MM.1S (cell line): ENCODE data around the gene CBLL2.

ENCODE experiments used
- DNase-seq: peaks from one replicate; pipeline ENCODE4 v3.0.0-alpha.2; 2015
- H2AFZ ChIP-seq: fragments of 300-600 bp; sonication (generic); 2 replicates; pipeline ENCODE4 v1.6.0; 2016; ENCODE audit warnings: antibody characterized with exemption, low read length
- H3F3A ChIP-seq: fragments of 300-600 bp; sonication (generic); 2 replicates; pipeline ENCODE4 v1.6.1; 2016; ENCODE audit warnings: mild to moderate bottlenecking, antibody characterized with exemption, low read length, moderate library complexity, mixed read lengths; ENCODE audit not compliant: insufficient read depth
- H3K27ac ChIP-seq: fragments of 300-600 bp; sonication (generic); 2 replicates; pipeline ENCODE4 v1.5.1; 2016; ENCODE audit warnings: mild to moderate bottlenecking, low read length
- H3K27me3 ChIP-seq: fragments of 300-600 bp; sonication (generic); replicated peaks from 2 replicates; pipeline ENCODE4 v1.6.0; 2016; ENCODE audit warnings: low read length; ENCODE audit not compliant: insufficient read depth
- H3K36me3 ChIP-seq: fragments of 300-600 bp; sonication (generic); replicated peaks from 2 replicates; pipeline ENCODE4 v1.6.1; 2016; ENCODE audit warnings: mild to moderate bottlenecking, low read length, mixed read lengths; ENCODE audit not compliant: insufficient read depth
- H3K4me1 ChIP-seq: fragments of 300-600 bp; sonication (generic); 2 replicates; pipeline ENCODE4 v1.6.1; 2016; ENCODE audit warnings: low read length, mixed read lengths
- H3K4me2 ChIP-seq: fragments of 300-600 bp; sonication (generic); 2 replicates; pipeline ENCODE4 v1.6.0; 2016; ENCODE audit warnings: low read depth, low read length
- H3K4me3 ChIP-seq: fragments of 300-600 bp; sonication (generic); 2 replicates; pipeline ENCODE4 v1.5.1; 2016; ENCODE audit warnings: low read length, mixed read lengths
- H3K79me2 ChIP-seq: fragments of 300-600 bp; sonication (generic); 2 replicates; pipeline ENCODE4 v1.6.1; 2016; ENCODE audit warnings: mixed run types, low read length, mixed read lengths
- H3K9ac ChIP-seq: fragments of 300-600 bp; sonication (generic); 2 replicates; pipeline ENCODE4 v1.6.1; 2016; ENCODE audit warnings: low read length, mixed read lengths
- H3K9me2 ChIP-seq: fragments of 300-600 bp; sonication (generic); replicated peaks from 2 replicates; pipeline ENCODE4 v1.6.1; 2016; ENCODE audit warnings: mild to moderate bottlenecking, low read length, mixed read lengths; ENCODE audit not compliant: insufficient read depth
- H3K9me3 ChIP-seq: fragments of 300-600 bp; sonication (generic); replicated peaks from 2 replicates; pipeline ENCODE4 v1.6.1; 2016; ENCODE audit warnings: mild to moderate bottlenecking, low read length, mixed read lengths; ENCODE audit not compliant: insufficient read depth
- H4K20me1 ChIP-seq: fragments of 300-600 bp; sonication (generic); 2 replicates; pipeline ENCODE4 v1.6.1; 2016; ENCODE audit warnings: mild to moderate bottlenecking, low read length, moderate library complexity, mixed read lengths; ENCODE audit not compliant: insufficient read depth
- EZH2 ChIP-seq: fragments of 300-600 bp; sonication (generic); optimal IDR thresholded peaks from 2 replicates; pipeline ENCODE3; 2017; ENCODE audit warnings: low read depth, mild to moderate bottlenecking, antibody characterized with exemption, low read length, mixed read lengths
- EZH2phosphoT487 ChIP-seq: fragments of 300-600 bp; sonication (generic); IDR thresholded peaks from 2 replicates; pipeline ENCODE4 v1.6.1; 2018; ENCODE audit warnings: antibody characterized with exemption, low read length
- TF ChIP-seq, protein P1 (sequence below): fragments of 300-600 bp; sonication (generic); IDR thresholded peaks from 2 replicates; pipeline ENCODE4 v1.5.1; 2016; ENCODE audit warnings: antibody characterized with exemption, low read length, mixed read lengths

The CBLL2 gene

DNA sequence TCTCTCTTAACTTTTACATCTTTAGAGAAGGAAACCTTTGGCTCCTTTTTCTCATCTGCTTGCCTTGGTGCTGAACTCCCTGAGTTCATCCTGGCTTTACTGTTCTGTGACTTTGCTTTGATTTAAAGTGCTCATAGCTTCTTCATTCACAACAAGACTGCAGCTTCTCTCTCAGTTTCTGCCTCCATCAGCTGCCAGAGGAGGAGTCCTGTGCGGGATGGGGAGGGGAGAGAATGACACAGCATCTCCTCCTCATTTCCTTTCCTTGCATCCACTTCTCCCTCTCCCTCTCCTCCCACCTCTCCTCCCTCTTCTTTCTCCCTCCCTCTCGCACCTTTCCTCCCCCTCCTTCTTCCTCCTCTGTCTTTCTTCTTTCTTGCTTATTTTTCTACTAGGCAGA, 42.0 kb downstream of the CBLL2 start:
- H3K4me1 ChIP-seq, result no peaks in the 10 kb centered on the region
- H3K27ac ChIP-seq, result no peak overlapping the region
- no peak overlapping the region for H3K9ac ChIP-seq

DNA sequence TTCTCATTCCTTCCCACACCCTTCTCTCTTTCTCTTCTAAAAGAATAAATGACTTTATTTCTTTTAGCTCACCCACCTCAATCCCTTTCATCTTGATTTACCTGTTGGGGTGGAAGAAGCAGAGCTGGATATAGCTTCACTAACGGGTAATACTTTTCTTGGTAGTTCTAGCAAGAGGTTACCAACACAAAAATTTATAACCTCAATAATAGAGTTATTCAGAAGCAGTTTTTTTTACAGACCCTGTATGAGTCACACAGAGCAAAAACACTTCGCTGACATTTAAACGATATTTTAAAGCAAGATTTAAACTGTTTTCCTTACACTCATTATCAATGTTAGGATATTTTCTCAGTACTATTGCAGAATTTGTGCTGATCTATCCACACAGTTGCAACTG, 42.4 kb downstream of the CBLL2 start:
- no peak overlapping the region for H3K27ac ChIP-seq
- TF ChIP-seq EZH2phosphoT487 (no peak), EZH2 (no peak)
- TF ChIP-seq, protein P1, sequence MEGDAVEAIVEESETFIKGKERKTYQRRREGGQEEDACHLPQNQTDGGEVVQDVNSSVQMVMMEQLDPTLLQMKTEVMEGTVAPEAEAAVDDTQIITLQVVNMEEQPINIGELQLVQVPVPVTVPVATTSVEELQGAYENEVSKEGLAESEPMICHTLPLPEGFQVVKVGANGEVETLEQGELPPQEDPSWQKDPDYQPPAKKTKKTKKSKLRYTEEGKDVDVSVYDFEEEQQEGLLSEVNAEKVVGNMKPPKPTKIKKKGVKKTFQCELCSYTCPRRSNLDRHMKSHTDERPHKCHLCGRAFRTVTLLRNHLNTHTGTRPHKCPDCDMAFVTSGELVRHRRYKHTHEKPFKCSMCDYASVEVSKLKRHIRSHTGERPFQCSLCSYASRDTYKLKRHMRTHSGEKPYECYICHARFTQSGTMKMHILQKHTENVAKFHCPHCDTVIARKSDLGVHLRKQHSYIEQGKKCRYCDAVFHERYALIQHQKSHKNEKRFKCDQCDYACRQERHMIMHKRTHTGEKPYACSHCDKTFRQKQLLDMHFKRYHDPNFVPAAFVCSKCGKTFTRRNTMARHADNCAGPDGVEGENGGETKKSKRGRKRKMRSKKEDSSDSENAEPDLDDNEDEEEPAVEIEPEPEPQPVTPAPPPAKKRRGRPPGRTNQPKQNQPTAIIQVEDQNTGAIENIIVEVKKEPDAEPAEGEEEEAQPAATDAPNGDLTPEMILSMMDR, result no peak
- no peak for DNase-seq
- H3K27me3 ChIP-seq, result no peaks in the 10 kb centered on the region
- H3K79me2 ChIP-seq, result no peaks in the 10 kb centered on the region
- no peak overlapping the region for H3K9ac ChIP-seq
- H3K36me3 ChIP-seq, result no peaks in the 10 kb centered on the region
- no peaks in the 10 kb centered on the region for H4K20me1 ChIP-seq
- no peaks in the 10 kb centered on the region for H3K4me1 ChIP-seq
- no peak overlapping the region for H2AFZ ChIP-seq
- no peak overlapping the region for H3K4me3 ChIP-seq
- no peaks in the 10 kb centered on the region for H3F3A ChIP-seq
- H3K9me3 ChIP-seq, result no peaks in the 10 kb centered on the region
- no peak overlapping the region for H3K4me2 ChIP-seq
- no peaks in the 10 kb centered on the region for H3K9me2 ChIP-seq

More for the DNA sequence above, 42.0 kb downstream of the CBLL2 start:
- H3K9me3 ChIP-seq, result no peaks in the 10 kb centered on the region
- H3K4me3 ChIP-seq, result no peak overlapping the region
- H3K36me3 ChIP-seq, result no peaks in the 10 kb centered on the region
- TF ChIP-seq, protein P1, result no peak
- no peak for TF ChIP-seq EZH2
- no peak for TF ChIP-seq EZH2phosphoT487
- no peak for DNase-seq
- no peak overlapping the region for H3K4me2 ChIP-seq
- H3F3A ChIP-seq, result no peaks in the 10 kb centered on the region
- H3K9me2 ChIP-seq, result no peaks in the 10 kb centered on the region
- H3K27me3 ChIP-seq, result no peaks in the 10 kb centered on the region
- H3K79me2 ChIP-seq, result no peaks in the 10 kb centered on the region
- no peaks in the 10 kb centered on the region for H4K20me1 ChIP-seq
- H2AFZ ChIP-seq, result no peak overlapping the region

DNA sequence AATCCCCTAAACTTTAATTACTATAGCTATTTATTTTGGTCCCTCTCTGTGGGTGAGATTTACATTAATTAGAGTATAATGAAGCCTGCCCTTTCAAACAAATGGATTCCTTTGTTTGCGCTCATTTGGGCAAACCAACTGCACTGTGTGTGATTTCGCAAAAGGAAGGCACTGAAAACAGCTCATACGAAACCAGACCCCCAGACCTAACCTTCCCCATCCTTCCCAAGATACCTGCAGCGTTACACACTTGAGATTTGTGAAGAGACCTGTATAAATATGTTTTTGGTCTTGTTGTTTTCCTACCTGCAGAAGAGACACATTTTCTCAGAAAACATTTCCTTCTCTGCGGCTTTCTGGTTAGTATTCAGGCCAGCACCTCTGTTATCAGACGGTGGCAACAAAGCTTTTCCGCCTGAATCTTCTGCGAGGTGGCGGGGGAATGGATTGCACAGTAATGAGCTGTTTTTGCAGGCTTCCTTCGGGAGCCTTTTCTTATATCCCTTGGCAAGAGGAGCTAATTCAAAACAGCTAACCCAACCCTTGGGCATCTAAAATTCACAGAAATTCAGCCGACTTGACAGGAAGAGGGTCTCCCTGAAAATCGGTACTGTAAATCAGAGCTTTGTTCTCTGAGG, 47.6 kb downstream of the CBLL2 start:
- H3K36me3 ChIP-seq, result no peaks in the 10 kb centered on the region
- no peaks in the 10 kb centered on the region for H3K4me1 ChIP-seq
- H3K79me2 ChIP-seq, result no peaks in the 10 kb centered on the region
- H4K20me1 ChIP-seq, result no peaks in the 10 kb centered on the region
- no peak for DNase-seq
- TF ChIP-seq EZH2 (no peak), EZH2phosphoT487 (no peak)
- TF ChIP-seq, protein P1, result no peak
- H3K27ac ChIP-seq, result no peak overlapping the region
- H2AFZ ChIP-seq, result no peak overlapping the region
- no peaks in the 10 kb centered on the region for H3K9me2 ChIP-seq
- H3K4me3 ChIP-seq, result no peak overlapping the region
- H3K4me2 ChIP-seq, result no peak overlapping the region
- no peak overlapping the region for H3K9ac ChIP-seq
- H3K27me3 ChIP-seq, result no peaks in the 10 kb centered on the region
- H3K9me3 ChIP-seq, result no peaks in the 10 kb centered on the region
- H3F3A ChIP-seq, result no peaks in the 10 kb centered on the region
